Mesodermal cell (in vitro differentiated cells): ENCODE results near the gene NSMF.

Source experiments
- H3K27ac ChIP-seq: 2 replicates; pipeline ENCODE4 v1.7.0; 2013; ENCODE audit warnings: mild to moderate bottlenecking, low read depth, low read length, moderate library complexity; ENCODE audit not compliant: severe bottlenecking
- H3K36me3 ChIP-seq: 2 replicates; pipeline ENCODE4 v1.7.1; 2013; ENCODE audit warnings: mild to moderate bottlenecking, low read length, moderate library complexity; ENCODE audit not compliant: control insufficient read depth, insufficient read depth
- H3K4me1 ChIP-seq: one replicate; pipeline ENCODE4 v1.7.1; 2013; ENCODE audit warnings: mild to moderate bottlenecking, low read length; ENCODE audit not compliant: insufficient read depth, control insufficient read depth, poor library complexity, severe bottlenecking
- H3K4me3 ChIP-seq: 2 replicates; pipeline ENCODE4 v1.7.0; 2013; ENCODE audit warnings: low read length, control low read depth, mild to moderate bottlenecking; ENCODE audit not compliant: insufficient read depth, poor library complexity, severe bottlenecking; ENCODE audit errors: extremely low read depth
- H3K9me3 ChIP-seq: 2 replicates; pipeline ENCODE4 v1.7.1; 2013; ENCODE audit warnings: mild to moderate bottlenecking, low read length, moderate library complexity; ENCODE audit not compliant: control insufficient read depth
- WGBS, 2 experiments: methylation state at CpG; one replicate each; pipeline ENCODE4 v1.1.5; 2013; ENCODE audit warnings: missing lambda C conversion rate in 2 of 2; ENCODE audit not compliant: insufficient coverage in 2 of 2; 5-methylcytosine and 5-hydroxymethylcytosine counted together

Gene NSMF

GRCh38 chr9:137499416-137499815 is 40.3 kb upstream of the NSMF start:
- no peaks in the 10 kb centered on the region for H3K4me1 ChIP-seq
- no peak overlapping the region for H3K27ac ChIP-seq
- no peaks in the 10 kb centered on the region for H3K9me3 ChIP-seq
- no peak overlapping the region for H3K4me3 ChIP-seq
- no peaks in the 10 kb centered on the region for H3K36me3 ChIP-seq
- 88 to 97% methylated on average over 11 to 16 of the region's 16 CpGs for WGBS, 2 experiments

DNA sequence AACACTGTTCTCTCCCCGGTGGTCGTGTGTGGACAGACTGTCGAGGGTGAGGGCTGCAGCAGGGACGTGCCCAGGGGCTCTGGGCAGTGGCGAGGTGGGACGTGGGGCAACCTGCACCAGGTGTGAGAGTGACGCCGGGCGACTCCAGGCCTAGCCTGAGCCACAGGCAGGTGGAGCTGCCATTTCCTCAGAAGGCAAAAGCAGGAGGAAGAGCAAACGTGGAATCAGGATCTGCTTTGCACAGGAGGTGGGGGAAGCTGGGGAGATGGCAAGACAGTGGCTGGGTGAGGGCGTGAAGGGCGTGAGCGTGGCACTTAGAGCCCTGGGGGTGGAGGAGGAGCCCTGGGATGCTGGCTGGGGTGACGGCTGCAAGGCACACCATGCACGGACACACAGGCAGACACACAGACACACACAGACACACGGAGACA is 39.6 kb upstream of the NSMF start:
- Histone ChIP-seq H3K4me3 (no peak overlapping the region), H3K4me1 (no peaks in the 10 kb centered on the region), H3K36me3 (no peaks in the 10 kb centered on the region), H3K9me3 (no peaks in the 10 kb centered on the region), H3K27ac (no peak overlapping the region)
- 85 to 93% methylated on average over 13 to 14 of the region's 16 CpGs for WGBS, 2 experiments

- no peaks in the 10 kb centered on the region for H3K9me3 ChIP-seq
- no peak overlapping the region for H3K4me3 ChIP-seq
- no peaks in the 10 kb centered on the region for H3K4me1 ChIP-seq
- 90 to 92% methylated on average over 30 to 34 of the region's 36 CpGs for WGBS, 2 experiments
- no peaks in the 10 kb centered on the region for H3K36me3 ChIP-seq
- no peak overlapping the region for H3K27ac ChIP-seq
Measured at GRCh38 chr9:137497921-137498719, 39.0 kb upstream of the NSMF start.

- Histone ChIP-seq H3K4me3 (no peak overlapping the region), H3K4me1 (no peaks in the 10 kb centered on the region), H3K9me3 (no peaks in the 10 kb centered on the region), H3K36me3 (no peaks in the 10 kb centered on the region), H3K27ac (no peak overlapping the region)
- WGBS, 2 experiments, result 94 to 97% methylated on average over 16 to 20 of the region's 27 CpGs
Measured at GRCh38 chr9:137496601-137497375, 37.7 kb upstream of the NSMF start.

DNA sequence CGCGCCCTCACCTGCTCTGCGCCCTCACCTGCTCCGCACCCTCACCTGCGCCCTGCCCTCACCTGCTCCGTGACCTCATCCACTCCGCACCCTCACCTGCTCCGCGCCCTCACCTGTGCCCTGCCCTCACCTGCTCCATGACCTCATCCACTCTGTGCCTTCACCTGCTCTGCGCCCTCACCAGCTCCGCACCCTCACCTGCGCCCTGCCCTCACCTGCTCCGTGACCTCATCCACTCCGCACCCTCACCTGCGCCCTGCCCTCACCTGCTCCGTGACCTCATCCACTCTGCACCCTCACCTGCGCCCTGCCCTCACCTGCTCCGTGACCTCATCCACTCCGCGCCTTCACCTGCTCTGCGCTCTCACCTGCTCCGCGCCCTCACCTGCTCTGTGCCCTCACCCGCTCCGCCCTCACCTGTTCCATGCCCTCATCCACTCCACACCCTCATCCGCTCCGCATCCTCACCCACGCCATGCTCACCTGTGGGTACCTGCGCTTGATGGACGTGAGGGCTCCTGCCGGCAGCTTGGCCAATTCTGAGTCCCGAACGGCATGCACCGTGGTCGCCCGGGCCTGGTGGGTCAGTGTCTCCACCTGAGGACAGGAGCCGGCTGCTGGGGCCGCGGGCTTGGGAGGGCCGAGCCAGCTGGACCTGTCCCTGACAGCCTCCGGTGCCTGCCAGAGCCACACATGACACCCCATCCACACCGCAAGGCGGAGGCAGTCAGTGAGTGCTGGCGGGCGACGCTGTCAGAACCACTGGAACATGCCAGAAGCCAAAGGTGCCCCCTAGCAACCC is 35.6 kb upstream of the NSMF start:
- Histone ChIP-seq H3K4me3 (no peak overlapping the region), H3K36me3 (no peaks in the 10 kb centered on the region), H3K9me3 (no peaks in the 10 kb centered on the region), H3K4me1 (no peaks in the 10 kb centered on the region), H3K27ac (no peak overlapping the region)
- 93 to 94% methylated on average over 35 to 44 of the region's 46 CpGs for WGBS, 2 experiments

- H3K4me3 ChIP-seq, result no peak overlapping the region
- no peak overlapping the region for H3K27ac ChIP-seq
- WGBS, 2 experiments, result 86 to 92% methylated on average over 12 to 13 of the region's 13 CpGs
- no peaks in the 10 kb centered on the region for H3K9me3 ChIP-seq
- no peaks in the 10 kb centered on the region for H3K4me1 ChIP-seq
- no peaks in the 10 kb centered on the region for H3K36me3 ChIP-seq
Measured at GRCh38 chr9:137494104-137494544, 35.0 kb upstream of the NSMF start.

DNA sequence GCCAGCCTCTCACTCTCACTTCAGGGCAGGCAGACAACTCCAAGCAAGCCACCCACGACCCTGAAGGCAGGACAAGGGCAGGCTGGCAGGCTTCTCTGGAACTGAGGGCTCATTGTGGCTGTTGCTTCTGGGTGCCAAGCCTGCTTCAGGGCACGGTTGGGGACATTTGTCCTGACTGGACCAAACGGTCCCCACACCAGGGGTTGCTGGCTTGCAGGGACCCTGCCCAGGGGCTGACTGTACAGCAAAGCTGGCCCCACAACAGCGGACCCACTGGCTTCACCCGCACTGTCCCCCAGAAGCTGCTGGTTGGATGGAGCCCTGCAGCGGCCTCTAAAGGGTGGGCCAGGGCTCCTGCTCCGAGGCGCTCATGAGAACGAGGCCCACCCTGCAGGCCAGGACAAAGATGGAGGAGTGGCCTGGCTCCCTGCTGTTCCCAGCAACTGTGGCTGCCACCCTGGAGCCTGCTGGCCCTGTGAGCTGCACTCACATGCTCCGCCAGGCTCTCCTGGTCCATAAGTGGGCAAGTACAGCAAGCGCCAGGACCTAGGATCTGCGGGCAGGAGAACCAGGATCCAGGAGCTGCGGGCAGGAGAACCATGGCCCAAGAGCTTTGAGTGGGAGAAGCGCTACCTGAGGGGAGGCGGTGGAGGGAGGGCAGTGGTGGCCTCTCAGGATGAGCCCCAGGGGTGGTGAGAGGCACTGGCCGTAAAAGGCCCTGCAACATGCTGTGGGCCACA is 34.4 kb upstream of the NSMF start:
- 92 to 94% methylated on average over 15 to 16 of the region's 16 CpGs for WGBS, 2 experiments
- H3K27ac ChIP-seq, result no peak overlapping the region
- no peaks in the 10 kb centered on the region for H3K36me3 ChIP-seq
- H3K4me1 ChIP-seq, result no peaks in the 10 kb centered on the region
- no peak overlapping the region for H3K4me3 ChIP-seq
- H3K9me3 ChIP-seq, result no peaks in the 10 kb centered on the region

- H3K9me3 ChIP-seq, result no peaks in the 10 kb centered on the region
- no peak overlapping the region for H3K4me3 ChIP-seq
- H3K27ac ChIP-seq, result no peak overlapping the region
- H3K4me1 ChIP-seq, result no peaks in the 10 kb centered on the region
- 86 to 95% methylated on average over 8 to 10 of the region's 20 CpGs for WGBS, 2 experiments
- H3K36me3 ChIP-seq, result no peaks in the 10 kb centered on the region
Measured at GRCh38 chr9:137492464-137493363, 33.6 kb upstream of the NSMF start.

DNA sequence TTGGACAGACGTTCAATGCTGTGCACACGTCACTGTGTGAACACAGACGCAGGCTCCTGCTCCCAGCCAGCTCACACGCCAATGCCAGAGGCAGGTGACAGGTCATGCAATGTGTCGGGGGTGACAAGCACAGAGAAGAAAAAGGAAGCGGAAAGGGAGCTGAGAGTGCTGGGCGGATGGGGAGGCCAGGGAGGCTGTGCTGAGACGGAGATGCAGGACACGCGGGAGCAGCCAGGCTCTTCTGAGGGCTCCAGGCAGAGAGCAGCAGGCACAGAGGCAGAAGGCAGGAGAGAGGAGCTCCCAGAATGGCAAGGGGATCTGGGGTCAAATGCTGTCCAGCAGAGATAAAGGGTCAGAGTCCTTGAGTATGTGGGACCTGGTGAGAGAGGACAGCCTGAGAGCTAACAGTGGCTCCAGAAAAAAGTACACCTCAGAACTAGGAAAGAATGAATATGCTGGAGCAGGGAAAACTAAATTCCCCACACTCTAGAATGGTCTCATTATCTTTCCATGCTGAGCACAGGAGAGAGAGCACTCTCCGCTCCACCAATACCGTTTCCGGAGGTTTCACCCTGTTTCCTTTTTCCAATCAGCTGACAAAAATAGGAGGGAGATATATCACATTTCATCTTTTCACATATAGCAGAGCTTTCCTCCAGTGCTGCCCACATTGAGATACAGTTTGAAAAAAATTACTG is 32.8 kb upstream of the NSMF start:
- Histone ChIP-seq H3K9me3 (no peaks in the 10 kb centered on the region), H3K4me3 (no peak overlapping the region), H3K27ac (no peak overlapping the region), H3K4me1 (no peaks in the 10 kb centered on the region), H3K36me3 (no peaks in the 10 kb centered on the region)
- 91 to 96% methylated on average over 9 to 10 of the region's 13 CpGs for WGBS, 2 experiments
